Uterus (tissue), 4 donors: ENCODE data around the gene HNRNPM. TPM values are rescaled to one million over a fixed set of nuclear protein-coding genes. Genes with fewer than 3 reads are reported as not detected.
A peak's percentile ranks its signal among the peaks of the same experiment; 100 is the strongest.
"Not testable (repeated sequence)": the region's sequence is repeated elsewhere in the genome, so short reads cannot be mapped to it uniquely, and the experiment has no call there.

ENCODE experiments used
- DNase-seq, 2 donors: peaks; one replicate each; pipeline ENCODE4 v3.0.0-alpha.2; 2019 to 2020
- H3K27ac ChIP-seq, 2 donors: fragments of 200-600 bp; sonication (generic); 1 replicate in 1 of 2; 2 replicates in 1 of 2; pipeline ENCODE4 v1.5.1; 2016 to 2018
- H3K27me3 ChIP-seq, 2 donors: fragments of 200-600 bp; sonication (generic); one replicate each; pipeline ENCODE4 v1.5.1; 2018 to 2019; ENCODE audit warnings: control low read depth in 1 of 2
- H3K36me3 ChIP-seq, 2 donors: fragments of 200-600 bp; sonication (generic); one replicate each; pipeline ENCODE4 v1.5.1; 2019; ENCODE audit warnings: control low read depth in 1 of 2
- H3K4me1 ChIP-seq, 2 donors: fragments of 200-600 bp; sonication (generic); one replicate each; pipeline ENCODE4 v1.5.1; 2018 to 2019; ENCODE audit warnings: control low read depth in 1 of 2
- H3K4me3 ChIP-seq, 2 donors: fragments of 200-600 bp; sonication (generic); 1 replicate in 1 of 2; 2 replicates in 1 of 2; pipeline ENCODE4 v1.5.1; 2018 to 2019; ENCODE audit warnings: mild to moderate bottlenecking in 1 of 2
- H3K9me3 ChIP-seq, 2 donors: fragments of 200-600 bp; sonication (generic); one replicate each; pipeline ENCODE4 v1.5.1; 2019; ENCODE audit warnings: control low read depth in 1 of 2
- POLR2A ChIP-seq, 2 donors: fragments of 450-650 bp; IDR thresholded peaks; one replicate each; pipeline ENCODE4 v1.6.1; 2016; ENCODE audit warnings: antibody characterized with exemption in 2 of 2, mild to moderate bottlenecking in 1 of 2, moderate library complexity in 1 of 2
- intact Hi-C: fragments of 100-400 bp; cut with DNase I; formaldehyde crosslinking; loops from one replicate; pipeline ENCODE4 v1.15.1; 2023; ENCODE audit warnings: low total_unique reads
- total RNA-seq, 4 donors: library from RNA; depleted of rRNA in 3 of 4; stranded (reverse); fragments of >200 nt in 3 of 4; gene quantifications; one replicate each; pipeline versions ENCODE4 v1.1.0 to v1.2.4, GENCODE V29; 2014 to 2023
- TF ChIP-seq, protein P1 (sequence below), 4 experiments: fragments of 200-600 bp in 2 of 4; fragments of 450-650 bp in 2 of 4; sonication (generic) in 2 of 4; IDR thresholded peaks; one replicate each; pipeline ENCODE4 v1.5.1; 2016 to 2019; ENCODE audit warnings: antibody characterized with exemption in 4 of 4, mild to moderate bottlenecking in 2 of 4, moderate library complexity in 1 of 4
- donor health status: DM: yes; HTN: yes; CAD: no.

HNRNPM gene
- total RNA-seq, 4 donors from 2014 or later, result 50.3 to 186 (median 98.5) TPM

DNA sequence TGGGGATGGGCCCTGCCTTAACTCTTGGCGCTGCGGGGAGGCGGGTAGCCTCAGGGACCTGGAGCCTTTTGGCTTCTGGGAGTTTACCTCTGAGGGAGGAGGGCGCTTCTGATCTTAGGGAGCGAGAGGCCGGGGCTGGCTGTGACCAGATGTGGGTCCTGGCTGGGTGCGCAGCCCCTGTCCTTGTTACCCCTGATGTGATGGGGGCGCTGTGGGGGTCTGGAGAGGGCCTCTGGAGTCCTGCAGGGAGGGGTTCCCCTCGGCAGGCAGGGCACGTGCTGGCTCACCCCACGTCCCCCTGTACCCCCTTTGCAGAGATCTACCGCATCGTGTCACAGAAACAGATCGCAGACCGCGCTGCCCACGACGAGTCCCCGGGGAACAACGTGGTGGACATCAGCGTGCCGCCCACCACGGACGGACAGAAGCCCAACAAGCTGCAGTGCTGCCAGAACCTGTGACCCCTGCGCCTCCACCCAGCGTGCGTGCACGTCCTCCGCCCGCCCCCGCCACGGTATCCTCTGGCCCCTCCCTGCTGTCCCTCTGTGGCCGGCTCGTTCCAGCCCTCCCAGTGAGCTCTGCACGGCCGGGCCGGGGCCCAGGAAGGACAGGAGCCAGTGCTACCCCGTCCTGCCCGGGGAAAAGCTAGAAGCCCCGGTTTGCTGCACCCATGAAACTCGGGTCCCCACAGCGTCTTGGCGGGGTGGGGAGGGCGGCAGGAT is 41.5 kb upstream of the HNRNPM start:
- H3K27me3 ChIP-seq, result no peaks in the 10 kb centered on the region
- intact Hi-C loops, result loop anchor here (10.0 kb wide), 1 partner anchor 48 kb away; no protein-coding TSS in a partner anchor
- no peak overlapping the region for H3K27ac ChIP-seq
- H3K4me1 ChIP-seq, result no peaks in the 10 kb centered on the region
- no peak for DNase-seq
- no peak overlapping the region for H3K4me3 ChIP-seq
- TF ChIP-seq POLR2A (IDR thresholded peaks at IDR 0.05), result no peak
- TF ChIP-seq, protein P1, sequence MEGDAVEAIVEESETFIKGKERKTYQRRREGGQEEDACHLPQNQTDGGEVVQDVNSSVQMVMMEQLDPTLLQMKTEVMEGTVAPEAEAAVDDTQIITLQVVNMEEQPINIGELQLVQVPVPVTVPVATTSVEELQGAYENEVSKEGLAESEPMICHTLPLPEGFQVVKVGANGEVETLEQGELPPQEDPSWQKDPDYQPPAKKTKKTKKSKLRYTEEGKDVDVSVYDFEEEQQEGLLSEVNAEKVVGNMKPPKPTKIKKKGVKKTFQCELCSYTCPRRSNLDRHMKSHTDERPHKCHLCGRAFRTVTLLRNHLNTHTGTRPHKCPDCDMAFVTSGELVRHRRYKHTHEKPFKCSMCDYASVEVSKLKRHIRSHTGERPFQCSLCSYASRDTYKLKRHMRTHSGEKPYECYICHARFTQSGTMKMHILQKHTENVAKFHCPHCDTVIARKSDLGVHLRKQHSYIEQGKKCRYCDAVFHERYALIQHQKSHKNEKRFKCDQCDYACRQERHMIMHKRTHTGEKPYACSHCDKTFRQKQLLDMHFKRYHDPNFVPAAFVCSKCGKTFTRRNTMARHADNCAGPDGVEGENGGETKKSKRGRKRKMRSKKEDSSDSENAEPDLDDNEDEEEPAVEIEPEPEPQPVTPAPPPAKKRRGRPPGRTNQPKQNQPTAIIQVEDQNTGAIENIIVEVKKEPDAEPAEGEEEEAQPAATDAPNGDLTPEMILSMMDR (IDR thresholded peaks at IDR 0.05), result no peak
- H3K9me3 ChIP-seq, result no peaks in the 10 kb centered on the region
- H3K36me3 ChIP-seq, result no peaks in the 10 kb centered on the region

DNA sequence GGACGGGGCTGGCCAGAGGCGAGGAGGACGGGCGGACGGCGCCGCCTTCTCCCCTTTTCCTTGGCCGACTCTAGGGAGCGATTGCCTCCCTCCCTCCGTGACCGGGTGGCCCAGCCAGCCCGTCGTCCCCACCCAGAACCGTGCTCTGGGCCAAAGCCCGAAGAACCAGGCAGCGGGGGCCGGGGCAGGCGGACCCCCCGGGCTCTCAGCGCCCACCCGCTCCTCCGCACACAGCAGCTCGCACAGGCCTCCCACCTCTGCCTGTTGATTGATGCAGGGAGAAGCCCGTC is 41.0 kb upstream of the HNRNPM start:
- H3K27me3 ChIP-seq, result no peaks in the 10 kb centered on the region
- H3K27ac ChIP-seq, result no peak overlapping the region
- intact Hi-C loops, result loop anchor here (10.0 kb wide), 1 partner anchor 49 kb away; no protein-coding TSS in a partner anchor
- no peaks in the 10 kb centered on the region for H3K9me3 ChIP-seq
- H3K36me3 ChIP-seq, result no peaks in the 10 kb centered on the region
- H3K4me1 ChIP-seq, result no peaks in the 10 kb centered on the region
- no peak overlapping the region for H3K4me3 ChIP-seq
- DNase-seq, result no peak
- TF ChIP-seq POLR2A (IDR thresholded peaks at IDR 0.05), result no peak
- TF ChIP-seq, protein P1 (IDR thresholded peaks at IDR 0.05), result no peak

DNA sequence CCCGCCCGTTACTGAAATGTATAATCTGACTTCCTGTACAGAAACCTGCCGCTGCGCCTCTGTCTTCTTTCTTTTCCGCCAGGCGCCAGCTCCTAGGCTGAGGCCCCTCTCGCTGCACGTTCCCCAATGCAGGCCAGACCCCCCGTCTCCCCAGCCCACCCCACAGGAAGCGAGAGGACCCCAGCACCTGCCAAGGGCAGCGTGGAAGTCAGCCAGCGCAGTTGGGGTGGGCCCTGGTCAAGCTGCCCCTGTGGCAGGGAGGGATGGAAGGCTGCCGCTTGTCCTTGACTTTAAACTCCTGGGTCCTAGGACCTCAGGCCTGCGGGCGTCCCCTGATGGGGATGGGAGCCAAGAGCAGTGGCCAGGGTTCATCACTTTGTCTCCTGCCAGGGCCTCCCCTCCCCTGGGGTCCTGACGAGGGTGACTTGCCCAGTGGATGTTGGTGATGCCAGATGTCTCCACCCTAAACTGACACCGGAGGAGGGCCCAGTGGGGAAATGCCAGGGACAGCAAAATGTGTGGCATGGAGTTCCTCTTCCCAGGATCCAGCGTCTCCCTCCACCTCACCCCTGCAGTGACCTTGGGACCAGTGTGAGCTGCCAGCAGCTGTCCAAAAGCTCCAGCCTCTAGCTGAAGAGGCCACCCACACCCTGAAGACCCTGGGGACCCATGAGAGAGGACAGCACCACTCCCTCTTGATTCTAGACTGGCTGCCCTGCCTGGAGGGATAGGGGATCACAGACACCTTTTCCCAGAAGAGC is 40.2 kb upstream of the HNRNPM start:
- Histone ChIP-seq H3K4me3 (no peak overlapping the region), H3K36me3 (no peaks in the 10 kb centered on the region), H3K9me3 (no peaks in the 10 kb centered on the region), H3K27ac (no peak overlapping the region), H3K4me1 (no peaks in the 10 kb centered on the region), H3K27me3 (no peaks in the 10 kb centered on the region)
- DNase-seq, result no peak
- TF ChIP-seq, protein P1 (IDR thresholded peaks at IDR 0.05), result no peak
- no peak for TF ChIP-seq POLR2A (IDR thresholded peaks at IDR 0.05)
- intact Hi-C loops, result loop anchor here (10.0 kb wide), 1 partner anchor 50 kb away; no protein-coding TSS in a partner anchor

DNA sequence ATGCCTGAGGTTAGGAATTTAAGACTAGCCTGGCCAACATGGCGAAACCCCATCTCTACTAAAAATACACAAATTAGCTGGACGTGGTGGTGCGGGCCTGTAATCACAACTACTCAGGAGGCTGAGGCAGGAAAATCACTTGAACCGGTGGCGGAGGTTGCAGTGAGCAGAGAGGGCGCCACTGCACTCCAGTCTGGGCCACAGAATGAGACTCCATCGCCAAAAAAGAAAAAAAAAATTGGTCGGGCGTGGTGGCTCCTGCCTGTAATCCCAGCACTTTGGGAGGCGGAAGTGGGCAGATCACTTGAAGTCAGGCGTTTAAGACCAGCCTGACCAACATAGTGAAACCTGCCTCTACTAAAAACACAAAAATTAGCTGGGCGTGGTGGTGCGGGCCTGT is 34.1 kb upstream of the HNRNPM start:
- DNase-seq, H3K4me3 ChIP-seq, intact Hi-C loops, H3K9me3 ChIP-seq, H3K27ac ChIP-seq, H3K4me1 ChIP-seq, H3K36me3 ChIP-seq, H3K27me3 ChIP-seq: not testable (repeated sequence)

DNA sequence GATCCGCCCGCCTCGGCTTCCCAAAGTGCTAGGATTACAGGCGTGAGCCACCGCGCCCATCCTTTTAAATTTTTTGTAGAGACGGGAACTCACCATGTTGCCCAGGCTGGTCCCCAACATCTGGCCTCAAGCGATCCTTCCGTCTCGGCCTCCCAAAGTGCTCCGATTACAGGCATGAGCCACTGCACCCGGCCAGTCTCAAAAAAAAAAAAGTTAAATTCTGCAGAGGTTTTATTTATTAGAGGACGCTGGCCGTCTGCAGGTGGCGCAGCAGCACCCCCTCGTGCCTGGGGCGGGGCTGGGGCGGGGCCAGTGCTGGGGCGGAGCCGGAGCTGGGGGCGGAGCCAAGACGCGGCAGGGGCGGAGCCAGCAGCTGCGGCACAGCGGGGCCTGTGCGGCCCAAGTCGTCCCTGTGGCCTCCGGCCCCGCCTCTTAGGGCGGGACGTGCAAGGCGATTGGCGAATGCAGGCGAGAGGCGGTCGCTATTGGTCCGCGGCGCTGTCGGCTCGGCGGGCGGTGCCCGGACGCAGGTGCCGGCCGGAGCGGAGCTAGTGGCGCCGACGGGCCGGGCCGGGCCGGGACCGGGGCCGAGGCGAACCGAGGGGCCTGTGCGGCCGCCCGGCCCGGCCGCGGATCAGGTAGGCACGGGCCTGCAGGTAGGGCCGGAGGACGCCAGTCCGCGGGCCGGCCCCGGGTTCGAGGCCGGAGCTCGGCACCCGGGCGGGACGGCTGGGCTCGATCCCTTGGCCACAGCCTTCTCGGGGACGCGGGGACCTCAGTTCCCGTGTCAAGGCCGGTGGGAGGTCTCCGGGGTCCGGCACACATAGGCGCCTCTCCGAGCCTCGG is 31.8 kb upstream of the HNRNPM start, which contains the start of gene MARCHF2:
Gene MARCHF2 (plus strand): TSS at position 523 of the 846 bp plus-strand sequence. CDS start 8,536 bp downstream, outside the sequence.
- peak; percentile 95 to 98 for DNase-seq
- Histone ChIP-seq H3K4me3 (peak within 1 kb of the TSS; percentile 58 to 94), H3K4me1 (no peaks in the 10 kb centered on the region), H3K27me3 (no peaks in the 10 kb centered on the region), H3K27ac (peak within 1 kb of the TSS; percentile 33 to 70), H3K9me3 (no peaks in the 10 kb centered on the region), H3K36me3 (no peaks in the 10 kb centered on the region)
- TF ChIP-seq POLR2A (IDR thresholded peaks at IDR 0.05), result peak in 1 of 2 donors; percentile 75
- TF ChIP-seq, protein P1 (IDR thresholded peaks at IDR 0.05), result peak; percentile 62 to 85 (median 76)
- intact Hi-C loops, result no loop called here
